SK-N-MC (cell line): ENCODE results near the gene BIK.

Experiments used
- EZH2 ChIP-seq: fragments of 200-600 bp; sonication (generic); IDR thresholded peaks from one replicate; pipeline ENCODE4 v1.6.1; 2017; ENCODE audit warnings: antibody characterized with exemption
- POLR2AphosphoS5 ChIP-seq: IDR thresholded peaks from 2 replicates; pipeline ENCODE4 v1.6.1; 2012; ENCODE audit warnings: mild to moderate bottlenecking, low read depth, low read length, borderline replicate concordance

- TF ChIP-seq EZH2 (no peak), POLR2AphosphoS5 (no peak)
Observed at GRCh38 chr22:43163241-43163795, 52.8 kb downstream of the BIK start.
